Nephron progenitor cell (in vitro differentiated cells): ENCODE measurements around the gene ABHD14A.
A peak's percentile ranks its signal among the peaks of the same experiment; 100 is the strongest.

Experiments
- DNase-seq: peaks from one replicate; pipeline ENCODE4 v3.0.0; 2021
- H3K27ac Mint-ChIP-seq: 2 replicates; pipeline ENCODE4 v1.8.0; 2021; ENCODE audit warnings: mild to moderate bottlenecking, moderate library complexity, mixed read lengths
- H3K27me3 Mint-ChIP-seq: 2 replicates; pipeline ENCODE4 v1.8.0; 2021; ENCODE audit warnings: mild to moderate bottlenecking, low read depth, mixed read lengths; ENCODE audit not compliant: poor library complexity
- H3K36me3 Mint-ChIP-seq: 2 replicates; pipeline ENCODE4 v1.8.0; 2021; ENCODE audit warnings: low read depth, mixed read lengths
- H3K4me1 Mint-ChIP-seq: 2 replicates; pipeline ENCODE4 v1.8.0; 2021; ENCODE audit warnings: mixed read lengths
- H3K4me3 Mint-ChIP-seq: 2 replicates; pipeline ENCODE4 v1.8.0; 2021; ENCODE audit warnings: mild to moderate bottlenecking, moderate library complexity, mixed read lengths
- H3K9me3 Mint-ChIP-seq: 2 replicates; pipeline ENCODE4 v1.8.0; 2021; ENCODE audit warnings: mild to moderate bottlenecking, moderate library complexity, mixed read lengths
- CTCF ChIP-seq: fragments of 200-600 bp; sonication (generic); IDR thresholded peaks from 2 replicates; pipeline ENCODE4 v1.5.0; 2021; ENCODE audit warnings: antibody characterized with exemption

Gene ABHD14A

GRCh38 chr3:52013802-52014598 lies 39.1 kb downstream of the ABHD14A start:
- no peak overlapping the region for H3K27ac Mint-ChIP-seq
- peaks cover 11% of the 10 kb centered on the region for H3K27me3 Mint-ChIP-seq
- DNase-seq, result no peak
- no peak for TF ChIP-seq CTCF
- peaks cover 47% of the 10 kb centered on the region for H3K4me1 Mint-ChIP-seq
- no peaks in the 10 kb centered on the region for H3K9me3 Mint-ChIP-seq
- no peak overlapping the region for H3K4me3 Mint-ChIP-seq
- H3K36me3 Mint-ChIP-seq, result no peaks in the 10 kb centered on the region

- H3K27ac Mint-ChIP-seq, result no peak overlapping the region
- H3K4me3 Mint-ChIP-seq, result no peak overlapping the region
- peak; percentile 37 for DNase-seq
- peaks cover 11% of the 10 kb centered on the region for H3K27me3 Mint-ChIP-seq
- no peaks in the 10 kb centered on the region for H3K9me3 Mint-ChIP-seq
- H3K4me1 Mint-ChIP-seq, result peaks cover 53% of the 10 kb centered on the region
- no peaks in the 10 kb centered on the region for H3K36me3 Mint-ChIP-seq
- peak; percentile 50 for TF ChIP-seq CTCF
Observed at GRCh38 chr3:52014613-52015012, 39.7 kb downstream of the ABHD14A start.

- peaks cover 58% of the 10 kb centered on the region for H3K4me1 Mint-ChIP-seq
- H3K27ac Mint-ChIP-seq, result no peak overlapping the region
- H3K27me3 Mint-ChIP-seq, result peaks cover 7% of the 10 kb centered on the region
- H3K36me3 Mint-ChIP-seq, result no peaks in the 10 kb centered on the region
- H3K4me3 Mint-ChIP-seq, result no peak overlapping the region
- H3K9me3 Mint-ChIP-seq, result no peaks in the 10 kb centered on the region
- no peak for DNase-seq
- no peak for TF ChIP-seq CTCF
Observed at GRCh38 chr3:52015438-52016228, 40.8 kb downstream of the ABHD14A start.

DNA sequence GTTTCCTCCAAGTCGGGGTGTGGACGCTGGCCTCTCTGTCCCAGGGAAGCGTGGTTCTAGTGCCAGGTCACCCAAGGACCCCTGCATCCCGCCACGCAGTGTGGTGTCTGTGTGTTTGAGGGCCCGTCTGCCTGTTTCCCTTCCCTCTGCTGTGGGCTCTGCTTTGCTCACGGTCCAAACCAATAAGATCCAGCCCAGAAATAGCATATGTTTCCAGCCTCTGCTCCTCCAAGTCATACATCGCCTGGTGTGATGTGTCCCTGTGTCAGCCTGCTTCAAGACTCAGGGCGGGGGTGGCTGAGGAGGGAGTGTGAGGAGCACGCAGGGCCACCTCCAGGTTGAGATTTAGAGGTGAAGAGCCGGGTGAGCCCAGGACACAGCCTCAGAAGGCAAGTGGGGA lies 42.7 kb downstream of the ABHD14A start:
- Mint-ChIP-seq H3K36me3 (no peaks in the 10 kb centered on the region), H3K4me1 (peaks cover 77% of the 10 kb centered on the region), H3K27ac (peak overlapping the region; percentile 70), H3K9me3 (no peaks in the 10 kb centered on the region), H3K4me3 (no peak overlapping the region), H3K27me3 (peaks cover 7% of the 10 kb centered on the region)
- no peak for DNase-seq
- TF ChIP-seq CTCF, result no peak

DNA sequence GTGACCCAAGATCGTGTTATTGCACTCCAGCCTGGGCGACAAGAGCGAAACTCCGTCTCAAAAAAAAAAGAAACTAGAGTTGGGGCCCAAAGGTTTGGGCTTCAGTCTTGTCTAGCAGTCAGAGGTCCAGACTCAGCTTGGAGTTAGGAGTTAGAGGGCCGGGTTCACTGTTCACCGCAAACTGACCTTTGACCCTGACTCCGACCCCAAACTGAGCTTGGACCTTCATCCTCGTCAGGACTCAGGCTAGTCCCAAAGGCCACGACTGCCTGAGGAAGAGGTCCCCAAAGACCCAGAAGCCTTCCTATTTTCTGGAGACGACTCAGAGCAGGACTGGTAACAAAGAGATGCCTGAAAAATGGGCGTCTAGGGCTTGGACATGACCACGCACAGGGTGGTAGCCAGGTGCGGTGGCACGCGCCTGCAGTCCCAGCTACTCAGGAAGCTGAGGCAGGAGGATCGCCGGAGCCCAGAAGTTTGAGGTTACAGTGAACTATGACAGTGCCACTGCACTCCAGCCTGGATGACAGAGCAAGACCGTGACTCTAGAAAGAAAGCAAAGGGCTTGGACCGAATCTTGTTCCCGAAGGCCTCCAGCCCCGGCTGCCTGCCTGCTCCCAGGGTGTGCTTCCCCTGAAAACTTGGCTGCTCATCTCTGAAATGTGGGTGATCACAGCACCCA lies 43.6 kb downstream of the ABHD14A start:
- H3K4me1 Mint-ChIP-seq, result peaks cover 82% of the 10 kb centered on the region
- no peak for TF ChIP-seq CTCF
- peaks cover 7% of the 10 kb centered on the region for H3K27me3 Mint-ChIP-seq
- H3K4me3 Mint-ChIP-seq, result no peak overlapping the region
- no peaks in the 10 kb centered on the region for H3K9me3 Mint-ChIP-seq
- peak overlapping the region; percentile 84 for H3K27ac Mint-ChIP-seq
- no peaks in the 10 kb centered on the region for H3K36me3 Mint-ChIP-seq
- no peak for DNase-seq
